ENCODE data around the gene PNPLA6. TPM values are rescaled to one million over a fixed set of nuclear protein-coding genes. Genes with fewer than 3 reads are reported as not detected.

PNPLA6 gene
- total RNA-seq, 1 donor from 2014 or later: 129 TPM

- DNase-seq (ENCODE audit: low spot score): no peak
- Mint-ChIP-seq H3K4me3 (ENCODE audit: unreplicated experiment) (no peak overlapping the region), H3K27me3 (ENCODE audit: unreplicated experiment) (peaks cover 2% of the 10 kb centered on the region), H3K4me1 (ENCODE audit: unreplicated experiment) (no peaks in the 10 kb centered on the region), H3K9me3 (ENCODE audit: unreplicated experiment) (no peaks in the 10 kb centered on the region), H3K36me3 (ENCODE audit: low read depth, unreplicated experiment) (no peaks in the 10 kb centered on the region), H3K27ac (ENCODE audit: unreplicated experiment) (no peak overlapping the region)
- TF ChIP-seq, protein P1, sequence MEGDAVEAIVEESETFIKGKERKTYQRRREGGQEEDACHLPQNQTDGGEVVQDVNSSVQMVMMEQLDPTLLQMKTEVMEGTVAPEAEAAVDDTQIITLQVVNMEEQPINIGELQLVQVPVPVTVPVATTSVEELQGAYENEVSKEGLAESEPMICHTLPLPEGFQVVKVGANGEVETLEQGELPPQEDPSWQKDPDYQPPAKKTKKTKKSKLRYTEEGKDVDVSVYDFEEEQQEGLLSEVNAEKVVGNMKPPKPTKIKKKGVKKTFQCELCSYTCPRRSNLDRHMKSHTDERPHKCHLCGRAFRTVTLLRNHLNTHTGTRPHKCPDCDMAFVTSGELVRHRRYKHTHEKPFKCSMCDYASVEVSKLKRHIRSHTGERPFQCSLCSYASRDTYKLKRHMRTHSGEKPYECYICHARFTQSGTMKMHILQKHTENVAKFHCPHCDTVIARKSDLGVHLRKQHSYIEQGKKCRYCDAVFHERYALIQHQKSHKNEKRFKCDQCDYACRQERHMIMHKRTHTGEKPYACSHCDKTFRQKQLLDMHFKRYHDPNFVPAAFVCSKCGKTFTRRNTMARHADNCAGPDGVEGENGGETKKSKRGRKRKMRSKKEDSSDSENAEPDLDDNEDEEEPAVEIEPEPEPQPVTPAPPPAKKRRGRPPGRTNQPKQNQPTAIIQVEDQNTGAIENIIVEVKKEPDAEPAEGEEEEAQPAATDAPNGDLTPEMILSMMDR (IDR thresholded peaks at IDR 0.05; ENCODE audit: unreplicated experiment): no peak
Measured at GRCh38 chr19:7589822-7590221, 54.3 kb downstream of the PNPLA6 start.

DNA sequence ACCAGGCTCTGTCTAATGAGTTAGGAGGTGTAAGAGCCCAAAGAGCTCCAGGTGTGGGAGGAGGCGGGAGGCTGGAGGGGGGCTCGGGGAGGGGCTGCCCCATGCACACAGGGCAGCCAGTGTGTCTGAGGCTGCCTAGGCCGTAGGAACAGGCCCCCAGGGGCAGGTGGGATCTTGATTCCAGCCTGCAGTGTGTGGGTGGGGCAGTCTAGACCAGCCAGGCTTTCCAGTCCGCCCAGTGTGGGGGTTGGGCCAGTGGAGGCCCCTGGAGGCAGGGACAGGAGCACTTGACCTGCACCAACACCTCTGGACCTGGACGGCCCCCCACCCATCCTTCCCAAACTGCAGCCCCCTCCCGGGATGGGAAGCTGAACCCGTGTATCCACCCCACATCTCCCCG, 54.7 kb downstream of the PNPLA6 start:
- H3K9me3 Mint-ChIP-seq (ENCODE audit: unreplicated experiment): no peaks in the 10 kb centered on the region
- DNase-seq (ENCODE audit: low spot score): no peak
- peaks cover 5% of the 10 kb centered on the region for H3K27me3 Mint-ChIP-seq (ENCODE audit: unreplicated experiment)
- TF ChIP-seq, protein P1 (IDR thresholded peaks at IDR 0.05; ENCODE audit: unreplicated experiment): no peak
- H3K36me3 Mint-ChIP-seq (ENCODE audit: low read depth, unreplicated experiment): peaks cover 3% of the 10 kb centered on the region
- no peak overlapping the region for H3K27ac Mint-ChIP-seq (ENCODE audit: unreplicated experiment)
- peaks cover 3% of the 10 kb centered on the region for H3K4me1 Mint-ChIP-seq (ENCODE audit: unreplicated experiment)
- no peak overlapping the region for H3K4me3 Mint-ChIP-seq (ENCODE audit: unreplicated experiment)

DNA sequence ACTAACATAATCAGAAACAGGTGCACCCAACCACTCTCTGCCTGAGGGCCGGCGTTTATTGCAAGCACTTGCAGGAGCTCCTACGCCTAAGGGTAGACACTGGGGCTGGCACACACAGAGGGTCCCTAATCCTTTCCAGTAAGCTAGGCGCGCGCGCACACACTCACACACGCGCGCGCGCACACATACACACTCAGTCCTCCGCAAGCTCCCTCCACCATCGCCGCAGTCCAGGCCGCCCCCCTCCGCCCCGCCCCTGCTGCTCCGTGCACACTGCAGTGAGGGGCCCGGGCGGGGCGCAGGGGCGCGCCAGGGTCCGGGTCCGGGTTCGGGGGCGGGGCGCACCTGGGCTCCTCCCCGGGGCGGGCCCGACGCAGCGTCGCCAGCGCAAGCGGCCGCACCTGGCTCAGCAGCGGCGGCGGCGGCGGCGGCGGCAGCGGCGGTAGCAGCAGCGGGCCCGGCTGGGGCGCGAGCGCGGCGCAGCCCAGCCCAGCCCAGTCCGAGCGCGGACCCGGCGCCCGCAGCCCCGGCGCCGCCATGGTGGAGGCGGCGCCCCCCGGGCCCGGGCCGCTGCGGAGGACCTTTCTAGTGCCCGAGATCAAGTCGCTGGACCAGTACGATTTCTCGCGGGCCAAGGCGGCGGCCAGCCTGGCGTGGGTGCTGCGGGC, 60.1 kb downstream of the PNPLA6 start, which contains the start of gene CAMSAP3:
Gene CAMSAP3 (plus strand): TSS at position 398 of the 668 bp plus-strand sequence. CDS start 140 bp downstream, at position 538.
- H3K4me1 Mint-ChIP-seq (ENCODE audit: unreplicated experiment): peaks cover 3% of the 10 kb centered on the region
- peak within 1 kb of the TSS; percentile 53 for H3K27ac Mint-ChIP-seq (ENCODE audit: unreplicated experiment)
- H3K36me3 Mint-ChIP-seq (ENCODE audit: low read depth, unreplicated experiment): peaks cover 4% of the 10 kb centered on the region
- peak; percentile 42 for DNase-seq (ENCODE audit: low spot score)
- TF ChIP-seq, protein P1 (IDR thresholded peaks at IDR 0.05; ENCODE audit: unreplicated experiment): no peak
- H3K27me3 Mint-ChIP-seq (ENCODE audit: unreplicated experiment): peaks cover 7% of the 10 kb centered on the region
- no peaks in the 10 kb centered on the region for H3K9me3 Mint-ChIP-seq (ENCODE audit: unreplicated experiment)
- H3K4me3 Mint-ChIP-seq (ENCODE audit: unreplicated experiment): peak within 1 kb of the TSS; percentile 90

DNA sequence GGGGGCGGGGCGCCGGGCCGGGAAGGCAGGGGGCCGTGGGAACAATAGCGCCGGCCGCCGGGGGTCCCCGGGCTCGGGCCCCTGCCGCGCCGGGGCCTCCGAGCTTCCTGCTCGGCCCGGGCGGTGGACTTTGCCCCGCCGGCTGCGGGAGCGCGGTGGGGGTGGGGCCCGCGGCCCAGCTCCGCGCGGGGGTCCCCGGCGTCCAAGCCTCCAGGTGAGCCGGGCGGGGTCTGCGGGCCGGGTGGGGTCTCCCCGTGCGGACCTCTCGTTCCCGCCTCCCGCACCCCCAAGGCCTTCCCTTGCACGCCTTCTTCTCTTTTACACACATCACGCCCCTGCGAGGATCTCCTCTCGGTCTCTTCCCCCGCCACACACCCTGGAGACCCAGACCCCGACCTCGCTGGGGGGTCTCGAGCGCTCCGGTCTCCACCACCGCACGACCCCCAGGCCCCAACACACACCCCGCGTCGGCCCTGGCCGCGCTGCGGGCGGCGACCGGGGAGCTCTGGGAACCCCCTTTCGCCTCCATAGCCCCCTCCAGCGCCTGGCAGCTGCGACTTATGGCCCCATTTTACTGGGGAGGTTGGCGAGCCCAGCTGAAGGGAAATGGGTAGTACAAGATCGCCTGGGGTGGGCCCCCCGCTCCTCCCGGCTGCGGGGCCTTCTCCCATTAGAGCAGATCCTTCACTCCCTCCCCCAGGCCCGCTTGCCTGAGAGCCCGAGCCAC, 60.9 kb downstream of the PNPLA6 start:
- Mint-ChIP-seq H3K27me3 (ENCODE audit: unreplicated experiment) (peaks cover 7% of the 10 kb centered on the region), H3K27ac (ENCODE audit: unreplicated experiment) (no peak overlapping the region), H3K4me1 (ENCODE audit: unreplicated experiment) (peaks cover 3% of the 10 kb centered on the region), H3K9me3 (ENCODE audit: unreplicated experiment) (no peaks in the 10 kb centered on the region), H3K36me3 (ENCODE audit: low read depth, unreplicated experiment) (peaks cover 4% of the 10 kb centered on the region), H3K4me3 (ENCODE audit: unreplicated experiment) (no peak overlapping the region)
- TF ChIP-seq, protein P1 (IDR thresholded peaks at IDR 0.05; ENCODE audit: unreplicated experiment): no peak
- DNase-seq (ENCODE audit: low spot score): no peak

DNA sequence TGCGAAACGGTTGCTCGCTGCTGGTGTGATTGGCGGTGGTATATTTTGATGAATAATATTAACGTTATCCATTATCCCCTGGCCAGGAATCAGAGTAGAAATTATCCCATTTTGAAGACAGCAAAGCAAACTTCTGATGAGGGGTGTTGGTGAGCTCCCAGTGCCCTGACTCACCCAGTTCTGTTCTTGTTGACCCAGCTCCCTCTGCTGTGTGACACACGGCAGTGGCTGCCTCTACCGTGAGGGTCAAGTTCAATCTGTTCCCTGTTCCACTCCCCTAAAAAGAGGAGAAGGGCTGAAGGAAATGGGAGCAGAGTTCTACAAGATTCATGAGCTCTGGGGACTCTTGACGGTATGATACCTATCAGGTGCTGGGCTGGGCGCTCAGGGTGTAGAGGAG, 62.2 kb downstream of the PNPLA6 start:
- Mint-ChIP-seq H3K9me3 (ENCODE audit: unreplicated experiment) (no peaks in the 10 kb centered on the region), H3K4me3 (ENCODE audit: unreplicated experiment) (no peak overlapping the region), H3K4me1 (ENCODE audit: unreplicated experiment) (peaks cover 3% of the 10 kb centered on the region), H3K27me3 (ENCODE audit: unreplicated experiment) (peaks cover 7% of the 10 kb centered on the region), H3K27ac (ENCODE audit: unreplicated experiment) (no peak overlapping the region), H3K36me3 (ENCODE audit: low read depth, unreplicated experiment) (peaks cover 4% of the 10 kb centered on the region)
- DNase-seq (ENCODE audit: low spot score): no peak
- TF ChIP-seq, protein P1 (IDR thresholded peaks at IDR 0.05; ENCODE audit: unreplicated experiment): no peak

Data from endothelial cell (in vitro differentiated cells).